WTC11 (cell line): ENCODE measurements around the gene SNX19. TPM values are rescaled to one million over a fixed set of nuclear protein-coding genes. Genes with fewer than 3 reads are reported as not detected.

Experiments
- ATAC-seq: fragments of 200-7000 bp; cut with Tn5 transposase; 2 replicates; pipeline ENCODE4 v1.10.0; 2021; ENCODE audit warnings: mild to moderate bottlenecking, moderate library complexity
- CTCF ChIA-PET: fragments of 300-600 bp; sonication (Branson Sonifier 250); formaldehyde crosslinking; loops from one replicate; lab custom pipeline; 2021; ENCODE audit warnings: antibody characterized with exemption; lab: Charles Lee
- POLR2A ChIA-PET: fragments of 350-600 bp; sonication (Branson Sonifier 250); formaldehyde crosslinking; loops from one replicate; lab custom pipeline; 2021; ENCODE audit warnings: antibody characterized with exemption; lab: Charles Lee
- DNase-seq: peaks from one replicate; pipeline ENCODE4 v3.0.0; 2021; ENCODE audit warnings: low spot score
- H3K27ac Mint-ChIP-seq: 2 replicates; pipeline ENCODE4 v1.8.0; 2021; ENCODE audit warnings: mixed read lengths
- H3K27me3 Mint-ChIP-seq: 2 replicates; pipeline ENCODE4 v1.8.0; 2021; ENCODE audit warnings: low read depth, mild to moderate bottlenecking, moderate library complexity, mixed read lengths
- H3K36me3 Mint-ChIP-seq: 2 replicates; pipeline ENCODE4 v1.8.0; 2021; ENCODE audit warnings: mixed read lengths
- H3K4me1 Mint-ChIP-seq: 2 replicates; pipeline ENCODE4 v1.8.0; 2022; ENCODE audit warnings: mixed read lengths
- H3K4me3 Mint-ChIP-seq: 2 replicates; pipeline ENCODE4 v1.8.0; 2021; ENCODE audit warnings: mild to moderate bottlenecking, moderate library complexity, mixed read lengths
- H3K9me3 Mint-ChIP-seq: 2 replicates; pipeline ENCODE4 v1.8.0; 2021; ENCODE audit warnings: mixed read lengths
- TCF7 ChIP-seq: sonication (generic); formaldehyde crosslinking; IDR thresholded peaks from 2 replicates; pipeline ENCODE4 v1.8.0; 2022; ENCODE audit warnings: mild to moderate bottlenecking, low read depth, missing genetic modification reagents, moderate library complexity
- ZNF138 ChIP-seq: sonication (generic); formaldehyde crosslinking; conservative IDR thresholded peaks from 2 replicates; pipeline ENCODE4 v1.8.1; 2022; ENCODE audit warnings: mild to moderate bottlenecking, moderate library complexity, missing genetic modification reagents
- total RNA-seq: library from RNA; stranded (reverse); gene quantifications from 3 replicates; pipeline ENCODE4 v1.2.3, GENCODE V29; 2021

The SNX19 gene
- total RNA-seq, 1 experiment from 2014 or later: 25.2 TPM

DNA sequence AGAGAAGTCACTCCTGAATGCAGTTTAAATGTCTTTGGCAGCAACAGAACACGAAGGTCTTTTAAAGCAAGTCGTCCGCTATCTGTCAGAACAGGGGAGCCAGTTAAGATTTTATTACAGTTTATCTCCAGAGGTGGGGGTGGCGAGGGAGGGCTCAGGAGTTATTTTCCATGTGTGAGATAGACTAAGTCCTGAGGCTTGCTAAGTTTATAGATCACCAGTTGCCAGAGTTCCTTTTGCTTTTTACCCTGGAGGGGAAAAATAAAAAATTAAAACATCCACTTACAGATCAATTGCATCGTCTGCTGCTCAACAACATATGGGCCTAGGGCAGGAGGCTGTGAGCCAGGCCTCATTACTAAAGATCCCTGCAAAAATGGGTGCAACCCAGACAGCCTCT lies 90.7 kb downstream of the SNX19 start:
- H3K36me3 Mint-ChIP-seq: no peaks in the 10 kb centered on the region
- ChIA-PET POLR2A (no interaction called here), CTCF (interaction anchor here (1.8 kb wide), 1 partner anchor 91 kb away, joined by 6 read pairs; the partner anchor contains the start of gene SNX19)
- no peak overlapping the region for H3K27ac Mint-ChIP-seq
- no peak for TF ChIP-seq TCF7 (CRISPR knock-in tag)
- TF ChIP-seq ZNF138 (CRISPR knock-in tag): no peak
- H3K9me3 Mint-ChIP-seq: no peaks in the 10 kb centered on the region
- H3K4me1 Mint-ChIP-seq: peaks cover 18% of the 10 kb centered on the region
- H3K4me3 Mint-ChIP-seq: no peak overlapping the region
- DNase-seq (no peak), ATAC-seq (no peak)
- no peaks in the 10 kb centered on the region; the same call in 1 of the 2 replicates for H3K27me3 Mint-ChIP-seq
